Esophagus squamous epithelium (tissue), 4 donors: Measurements from ENCODE around the gene NTNG2.

Source experiments
- CTCF ChIP-seq, 6 experiments: fragments of 450-650 bp in 4 of 6; fragments of 200-600 bp in 2 of 6; sonication (generic) in 2 of 6; IDR thresholded peaks; one replicate each; pipeline ENCODE4 v1.5.1; 2016 to 2019; ENCODE audit warnings: antibody characterized with exemption in 6 of 6, mild to moderate bottlenecking in 4 of 6, moderate library complexity in 4 of 6
- POLR2A ChIP-seq, 4 donors: fragments of 450-650 bp; IDR thresholded peaks; one replicate each; pipeline ENCODE4 v1.6.1; 2017; ENCODE audit warnings: antibody characterized with exemption in 4 of 4, mild to moderate bottlenecking in 4 of 4, moderate library complexity in 3 of 4

- TF ChIP-seq CTCF (IDR thresholded peaks at IDR 0.05): no peak
- TF ChIP-seq POLR2A (IDR thresholded peaks at IDR 0.05): no peak
These were observed 11.6 kb upstream of the NTNG2 start for GRCh38 chr9:132150256-132150655.
